Measurements from ENCODE around the gene CNTFR. TPM values are rescaled to one million over a fixed set of nuclear protein-coding genes. Genes with fewer than 3 reads are reported as not detected.

Gene CNTFR
- total RNA-seq, 3 donors from 2014 or later: 1.5 to 14.5 (median 7.7) TPM

GRCh38 chr9:34570809-34571480 is 18.6 kb downstream of the CNTFR start:
- H3K36me3 ChIP-seq (ENCODE audit: low read depth): no peaks in the 10 kb centered on the region
- peaks cover 8% of the 10 kb centered on the region for H3K4me1 ChIP-seq (ENCODE audit: low read depth)
- H3K9me3 ChIP-seq: no peaks in the 10 kb centered on the region
- peak; percentile 23 for ATAC-seq
- H3K4me3 ChIP-seq: no peak overlapping the region
- DNase-seq: peak in 1 of 3 donors; percentile 53
- no peak for TF ChIP-seq CTCF (IDR thresholded peaks at IDR 0.05)
- intact Hi-C loops (cut with DNase I, micrococcal nuclease): no loop called here

- no peak for DNase-seq
- intact Hi-C loops (cut with DNase I, micrococcal nuclease): no loop called here
- peaks cover 7% of the 10 kb centered on the region for H3K4me1 ChIP-seq (ENCODE audit: low read depth)
- no peak for TF ChIP-seq CTCF (IDR thresholded peaks at IDR 0.05)
- no peaks in the 10 kb centered on the region for H3K9me3 ChIP-seq
- H3K4me3 ChIP-seq: no peak overlapping the region
- H3K36me3 ChIP-seq (ENCODE audit: low read depth): no peaks in the 10 kb centered on the region
- no peak for ATAC-seq
Observed at GRCh38 chr9:34570376-34570775, 19.1 kb downstream of the CNTFR start.

GRCh38 chr9:34568774-34569173 is 20.8 kb downstream of the CNTFR start:
- Histone ChIP-seq H3K4me3 (no peak overlapping the region), H3K9me3 (no peaks in the 10 kb centered on the region), H3K4me1 (ENCODE audit: low read depth) (peaks cover 7% of the 10 kb centered on the region), H3K36me3 (ENCODE audit: low read depth) (no peaks in the 10 kb centered on the region)
- DNase-seq (peak in 1 of 3 donors; percentile 34), ATAC-seq (no peak)
- intact Hi-C loops (cut with DNase I, micrococcal nuclease): no loop called here
- no peak for TF ChIP-seq CTCF (IDR thresholded peaks at IDR 0.05)

- TF ChIP-seq CTCF (IDR thresholded peaks at IDR 0.05): no peak
- peaks cover 7% of the 10 kb centered on the region for H3K4me1 ChIP-seq (ENCODE audit: low read depth)
- no peaks in the 10 kb centered on the region for H3K36me3 ChIP-seq (ENCODE audit: low read depth)
- DNase-seq: no peak
- ATAC-seq: no peak
- intact Hi-C loops (cut with DNase I, micrococcal nuclease): no loop called here
- H3K9me3 ChIP-seq: no peaks in the 10 kb centered on the region
- H3K4me3 ChIP-seq: no peak overlapping the region
Observed at GRCh38 chr9:34568133-34568532, 21.4 kb downstream of the CNTFR start.

- H3K36me3 ChIP-seq (ENCODE audit: low read depth): no peaks in the 10 kb centered on the region
- no peak overlapping the region for H3K4me3 ChIP-seq
- peaks cover 7% of the 10 kb centered on the region for H3K4me1 ChIP-seq (ENCODE audit: low read depth)
- ATAC-seq (no peak), DNase-seq (no peak)
- no peak for TF ChIP-seq CTCF (IDR thresholded peaks at IDR 0.05)
- intact Hi-C loops (cut with DNase I, micrococcal nuclease): no loop called here
- no peaks in the 10 kb centered on the region for H3K9me3 ChIP-seq
Observed at GRCh38 chr9:34566972-34567371, 22.6 kb downstream of the CNTFR start.
